ENCODE measurements around the gene TSSK6.

TSSK6 gene

DNA sequence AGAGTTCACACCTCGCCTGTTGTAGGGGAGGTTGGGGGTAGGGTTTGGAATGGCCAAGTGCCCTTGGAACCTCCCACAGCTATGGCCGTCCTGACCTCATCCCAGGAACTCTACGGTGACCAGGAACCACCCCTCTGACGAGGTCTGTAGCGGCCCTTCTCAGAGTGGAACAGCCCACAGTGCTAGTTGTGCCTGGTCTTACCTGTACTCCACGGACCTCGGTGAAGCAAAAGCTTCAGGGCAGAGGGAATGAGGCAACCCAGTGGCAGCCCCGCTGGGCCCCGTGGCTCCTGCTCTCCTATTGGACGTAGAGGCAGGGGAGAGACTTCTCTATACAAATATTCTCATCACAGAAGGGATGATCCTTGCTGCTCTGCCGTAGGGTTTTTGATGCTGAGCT lies 7.1 kb downstream of the TSSK6 start:
- Histone ChIP-seq H3K27ac (ENCODE audit: low read depth, low read length, poor library complexity, severe bottlenecking) (no peak overlapping the region), H3K36me3 (ENCODE audit: insufficient read depth, low read length) (peaks cover 48% of the 10 kb centered on the region), H4K20me1 (ENCODE audit: insufficient read depth, low read length) (no peaks in the 10 kb centered on the region), H3K4me3 (ENCODE audit: low read depth, low read length, poor library complexity, severe bottlenecking) (no peak overlapping the region), H3K9me2 (ENCODE audit: low read depth, low read length) (no peaks in the 10 kb centered on the region), H3K27me3 (ENCODE audit: insufficient read depth, low read length) (no peaks in the 10 kb centered on the region), H3K9me3 (ENCODE audit: low read length) (no peaks in the 10 kb centered on the region), H3F3A (ENCODE audit: insufficient read depth, low read length) (no peaks in the 10 kb centered on the region), H2AFZ (ENCODE audit: low read length) (no peak overlapping the region), H3K79me2 (ENCODE audit: insufficient read depth, low read length) (no peaks in the 10 kb centered on the region), H3K4me2 (ENCODE audit: low read length) (no peak overlapping the region), H3K4me1 (ENCODE audit: insufficient read depth, low read length, severe bottlenecking) (no peaks in the 10 kb centered on the region), H3K9ac (ENCODE audit: low read length) (no peak overlapping the region)
- TF ChIP-seq EZH2 (IDR thresholded peaks at IDR 0.05; ENCODE audit: borderline replicate concordance, low read length) = no peak
- TF ChIP-seq, protein P1, sequence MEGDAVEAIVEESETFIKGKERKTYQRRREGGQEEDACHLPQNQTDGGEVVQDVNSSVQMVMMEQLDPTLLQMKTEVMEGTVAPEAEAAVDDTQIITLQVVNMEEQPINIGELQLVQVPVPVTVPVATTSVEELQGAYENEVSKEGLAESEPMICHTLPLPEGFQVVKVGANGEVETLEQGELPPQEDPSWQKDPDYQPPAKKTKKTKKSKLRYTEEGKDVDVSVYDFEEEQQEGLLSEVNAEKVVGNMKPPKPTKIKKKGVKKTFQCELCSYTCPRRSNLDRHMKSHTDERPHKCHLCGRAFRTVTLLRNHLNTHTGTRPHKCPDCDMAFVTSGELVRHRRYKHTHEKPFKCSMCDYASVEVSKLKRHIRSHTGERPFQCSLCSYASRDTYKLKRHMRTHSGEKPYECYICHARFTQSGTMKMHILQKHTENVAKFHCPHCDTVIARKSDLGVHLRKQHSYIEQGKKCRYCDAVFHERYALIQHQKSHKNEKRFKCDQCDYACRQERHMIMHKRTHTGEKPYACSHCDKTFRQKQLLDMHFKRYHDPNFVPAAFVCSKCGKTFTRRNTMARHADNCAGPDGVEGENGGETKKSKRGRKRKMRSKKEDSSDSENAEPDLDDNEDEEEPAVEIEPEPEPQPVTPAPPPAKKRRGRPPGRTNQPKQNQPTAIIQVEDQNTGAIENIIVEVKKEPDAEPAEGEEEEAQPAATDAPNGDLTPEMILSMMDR (IDR thresholded peaks at IDR 0.05; ENCODE audit: low read length) = no peak

DNA sequence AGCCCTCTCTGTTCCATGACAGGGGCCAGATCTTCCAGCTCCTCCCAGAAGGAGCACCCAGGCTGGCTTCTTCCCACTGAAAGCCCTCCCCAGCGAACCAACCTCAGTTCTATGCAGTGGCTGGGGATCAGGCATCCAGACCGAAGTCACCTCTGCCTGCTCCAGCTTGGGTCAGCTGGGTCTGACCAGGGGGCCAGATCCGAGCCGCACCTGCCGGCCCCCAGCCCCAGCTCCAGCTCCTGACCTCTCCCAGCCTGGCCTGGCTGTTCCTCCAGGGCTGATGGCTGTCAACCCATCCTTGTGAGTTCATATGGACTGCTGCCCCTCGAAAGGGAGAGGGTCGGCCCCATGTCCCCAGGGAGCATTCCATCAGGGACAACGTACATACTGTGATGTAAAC lies 8.0 kb downstream of the TSSK6 start:
- H3K4me2 ChIP-seq (ENCODE audit: low read length) = no peak overlapping the region
- no peak overlapping the region for H2AFZ ChIP-seq (ENCODE audit: low read length)
- H4K20me1 ChIP-seq (ENCODE audit: insufficient read depth, low read length) = no peaks in the 10 kb centered on the region
- TF ChIP-seq, protein P1 (IDR thresholded peaks at IDR 0.05; ENCODE audit: low read length) = no peak
- TF ChIP-seq EZH2 (IDR thresholded peaks at IDR 0.05; ENCODE audit: borderline replicate concordance, low read length) = no peak
- no peaks in the 10 kb centered on the region for H3K27me3 ChIP-seq (ENCODE audit: insufficient read depth, low read length)
- H3K9me3 ChIP-seq (ENCODE audit: low read length) = no peaks in the 10 kb centered on the region
- no peak overlapping the region for H3K27ac ChIP-seq (ENCODE audit: low read depth, low read length, poor library complexity, severe bottlenecking)
- peaks cover 56% of the 10 kb centered on the region for H3K36me3 ChIP-seq (ENCODE audit: insufficient read depth, low read length)
- no peak overlapping the region for H3K9ac ChIP-seq (ENCODE audit: low read length)
- H3F3A ChIP-seq (ENCODE audit: insufficient read depth, low read length) = no peaks in the 10 kb centered on the region
- no peaks in the 10 kb centered on the region for H3K4me1 ChIP-seq (ENCODE audit: insufficient read depth, low read length, severe bottlenecking)
- H3K79me2 ChIP-seq (ENCODE audit: insufficient read depth, low read length) = no peaks in the 10 kb centered on the region
- H3K9me2 ChIP-seq (ENCODE audit: low read depth, low read length) = no peaks in the 10 kb centered on the region
- H3K4me3 ChIP-seq (ENCODE audit: low read depth, low read length, poor library complexity, severe bottlenecking) = no peak overlapping the region

DNA sequence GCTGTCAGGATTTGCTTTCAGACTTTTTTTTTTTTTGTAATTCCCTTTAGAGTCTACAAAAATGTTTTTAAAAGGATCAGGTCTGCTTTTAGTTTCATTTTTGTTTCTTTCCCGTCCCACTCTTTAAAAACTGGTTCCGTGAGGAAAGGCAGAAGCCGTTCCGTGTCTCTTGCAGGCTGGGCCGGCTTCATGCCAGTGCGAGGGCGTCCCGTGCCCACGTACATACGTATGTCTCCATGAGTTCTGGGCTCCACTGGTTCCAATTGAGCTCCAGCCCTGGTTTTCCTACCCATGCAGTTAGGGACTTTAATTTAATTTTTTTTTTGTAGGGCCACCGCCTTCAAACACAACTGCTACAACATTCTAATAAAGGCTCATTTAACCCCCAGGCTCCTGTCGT lies 8.8 kb downstream of the TSSK6 start:
- no peak overlapping the region for H3K9ac ChIP-seq (ENCODE audit: low read length)
- H4K20me1 ChIP-seq (ENCODE audit: insufficient read depth, low read length) = no peaks in the 10 kb centered on the region
- H3K36me3 ChIP-seq (ENCODE audit: insufficient read depth, low read length) = peaks cover 64% of the 10 kb centered on the region
- no peak overlapping the region for H2AFZ ChIP-seq (ENCODE audit: low read length)
- H3K4me2 ChIP-seq (ENCODE audit: low read length) = no peak overlapping the region
- H3F3A ChIP-seq (ENCODE audit: insufficient read depth, low read length) = no peaks in the 10 kb centered on the region
- no peaks in the 10 kb centered on the region for H3K9me2 ChIP-seq (ENCODE audit: low read depth, low read length)
- no peaks in the 10 kb centered on the region for H3K9me3 ChIP-seq (ENCODE audit: low read length)
- H3K4me3 ChIP-seq (ENCODE audit: low read depth, low read length, poor library complexity, severe bottlenecking) = no peak overlapping the region
- H3K27me3 ChIP-seq (ENCODE audit: insufficient read depth, low read length) = no peaks in the 10 kb centered on the region
- TF ChIP-seq, protein P1 (IDR thresholded peaks at IDR 0.05; ENCODE audit: low read length) = no peak
- no peaks in the 10 kb centered on the region for H3K4me1 ChIP-seq (ENCODE audit: insufficient read depth, low read length, severe bottlenecking)
- H3K27ac ChIP-seq (ENCODE audit: low read depth, low read length, poor library complexity, severe bottlenecking) = no peak overlapping the region
- H3K79me2 ChIP-seq (ENCODE audit: insufficient read depth, low read length) = no peaks in the 10 kb centered on the region

Measured in OCI-LY1 (cell line).